ENCODE results near the gene ZNF428.
"Not testable (repeated sequence)": the region's sequence is repeated elsewhere in the genome, so short reads cannot be mapped to it uniquely, and the experiment has no call there.

The ZNF428 gene

DNA sequence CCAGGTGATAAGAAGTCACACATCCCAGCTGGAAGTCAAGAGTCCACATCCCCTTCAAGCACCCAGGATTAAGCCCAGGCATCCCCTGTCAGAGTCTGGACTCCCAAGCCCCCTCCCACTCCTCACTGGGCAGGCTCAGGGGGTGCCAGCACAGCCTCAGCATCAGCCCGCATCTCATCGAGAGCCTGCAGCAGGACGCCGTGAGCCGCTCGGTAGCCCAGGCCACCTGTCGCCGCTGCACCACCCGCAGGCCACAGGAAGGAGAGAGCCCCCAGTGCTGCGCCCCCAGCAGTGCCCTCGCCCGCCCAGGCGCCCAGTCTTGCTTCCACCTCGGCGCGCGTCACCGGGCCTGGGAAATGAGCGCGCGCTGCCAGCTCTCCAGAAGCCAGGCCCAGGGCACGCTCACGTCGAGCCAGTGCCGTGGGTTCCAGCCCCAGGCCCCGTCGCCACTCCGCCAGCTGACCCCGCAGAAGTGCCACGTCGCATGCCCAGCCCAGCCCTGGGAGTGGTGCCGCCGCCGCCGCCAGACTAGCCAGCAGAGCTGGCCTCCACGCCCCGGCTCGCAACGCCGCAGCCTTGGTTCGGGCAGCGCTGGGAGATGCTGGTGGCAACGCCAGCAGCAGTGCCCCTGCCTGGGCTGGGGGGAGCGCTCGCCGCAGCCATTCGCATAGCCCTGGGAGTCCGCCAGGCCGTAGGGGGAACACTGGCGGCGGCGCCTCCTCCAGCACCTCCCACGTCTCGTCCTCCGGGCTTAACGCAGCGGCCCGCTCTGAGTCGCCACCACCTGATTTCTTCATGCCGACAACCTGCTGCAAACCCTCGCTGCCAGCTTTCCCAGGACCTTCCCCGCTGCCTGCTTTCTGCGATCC lies 27.3 kb downstream of the ZNF428 start:
- DNase-seq, result no peak

DNA sequence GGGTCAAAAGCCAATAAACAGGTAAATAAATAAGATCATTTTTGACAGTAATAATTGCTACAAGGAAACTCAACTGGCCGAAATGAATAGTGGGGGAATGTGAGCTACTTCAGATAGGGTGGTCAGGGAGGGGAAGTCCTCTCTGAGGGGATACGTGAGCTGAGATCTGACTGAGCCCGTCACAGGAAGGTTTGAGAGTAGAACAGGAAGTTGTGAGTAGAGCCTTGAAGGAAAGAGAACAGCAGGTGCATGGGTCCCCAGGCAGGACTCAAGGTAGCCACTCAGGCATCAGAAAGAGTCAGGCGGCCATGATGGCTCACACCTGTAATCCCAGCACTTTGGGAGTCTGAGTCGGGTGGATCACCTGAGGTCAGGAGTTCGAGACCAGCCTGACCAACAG lies 29.8 kb downstream of the ZNF428 start:
- no peak for DNase-seq

DNA sequence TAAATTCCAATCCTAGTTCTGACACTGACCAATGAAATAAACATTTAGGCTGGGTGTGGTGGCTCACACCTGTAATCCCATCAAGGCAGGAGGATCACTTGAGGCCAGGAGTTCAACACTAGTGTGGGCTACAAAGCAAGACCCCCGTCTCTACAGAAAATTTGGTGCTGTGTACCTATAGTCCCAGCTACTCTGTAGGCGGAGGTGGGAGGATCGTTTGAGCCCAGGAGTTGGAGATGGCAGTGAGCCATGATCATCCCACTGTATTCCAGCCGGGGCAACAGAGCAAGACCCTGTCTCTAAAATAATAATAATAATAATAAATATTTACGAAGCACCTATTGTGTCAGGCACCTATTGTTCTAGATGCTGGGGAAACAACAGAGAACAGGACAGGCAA lies 30.2 kb downstream of the ZNF428 start:
- no peak for DNase-seq

DNA sequence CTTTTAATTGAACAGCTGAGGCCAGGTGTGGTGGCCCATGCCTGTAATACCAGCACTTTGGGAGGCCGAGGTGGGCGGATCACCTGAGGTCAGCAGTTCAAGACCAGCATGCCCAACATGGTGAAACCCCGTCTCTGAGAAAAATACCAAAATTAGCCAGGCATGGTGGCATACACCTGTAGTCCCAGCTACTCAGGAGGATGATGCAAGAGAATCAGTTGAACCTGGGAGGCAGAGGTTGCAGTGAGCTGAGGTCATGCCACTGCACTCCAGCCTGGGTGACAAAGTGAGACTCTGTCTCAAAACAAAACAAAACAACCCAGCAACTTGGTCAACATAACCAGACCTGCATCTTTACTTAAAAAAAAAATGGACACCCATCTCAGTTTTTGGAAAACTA lies 32.4 kb downstream of the ZNF428 start:
- DNase-seq, result not testable (repeated sequence)

DNA sequence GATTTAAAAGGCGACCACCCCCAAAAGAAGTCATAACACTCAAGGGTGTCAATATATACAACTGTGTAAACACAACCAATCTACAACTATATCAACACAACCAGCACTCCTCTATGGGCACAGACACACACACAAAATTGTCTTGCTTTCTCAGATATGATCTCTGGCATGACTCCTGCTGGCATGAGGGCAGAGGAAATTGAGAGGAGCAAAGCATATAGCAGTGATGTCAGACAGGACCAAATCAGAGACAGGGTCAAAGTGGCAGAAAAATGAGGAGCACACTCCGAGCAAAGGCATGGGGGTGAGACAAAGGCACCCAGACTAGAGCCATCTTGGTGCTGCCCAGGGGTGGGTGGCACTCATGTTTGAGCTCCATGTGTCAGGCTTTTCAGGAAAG lies 33.1 kb downstream of the ZNF428 start:
- DNase-seq, result no peak

DNA sequence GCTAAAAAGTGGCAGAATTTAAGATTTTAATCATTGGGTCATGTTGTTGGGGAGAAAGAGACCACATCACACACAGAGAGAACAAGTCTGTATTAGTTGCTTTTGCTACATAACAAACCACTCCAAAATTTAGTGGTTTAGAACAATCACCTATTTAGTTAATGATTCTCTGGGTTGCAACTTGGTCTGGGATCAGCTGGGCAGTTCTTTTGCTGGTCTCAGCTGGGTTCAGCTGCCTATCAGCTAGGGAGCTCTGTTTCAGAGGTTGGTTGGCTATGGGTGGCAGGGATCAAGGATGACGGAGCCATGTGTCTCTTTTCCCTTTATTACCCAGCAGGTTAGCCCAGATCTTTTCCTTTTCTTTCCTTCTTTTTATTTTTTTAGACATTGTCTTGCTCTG lies 34.9 kb downstream of the ZNF428 start:
- DNase-seq, result no peak

DNA sequence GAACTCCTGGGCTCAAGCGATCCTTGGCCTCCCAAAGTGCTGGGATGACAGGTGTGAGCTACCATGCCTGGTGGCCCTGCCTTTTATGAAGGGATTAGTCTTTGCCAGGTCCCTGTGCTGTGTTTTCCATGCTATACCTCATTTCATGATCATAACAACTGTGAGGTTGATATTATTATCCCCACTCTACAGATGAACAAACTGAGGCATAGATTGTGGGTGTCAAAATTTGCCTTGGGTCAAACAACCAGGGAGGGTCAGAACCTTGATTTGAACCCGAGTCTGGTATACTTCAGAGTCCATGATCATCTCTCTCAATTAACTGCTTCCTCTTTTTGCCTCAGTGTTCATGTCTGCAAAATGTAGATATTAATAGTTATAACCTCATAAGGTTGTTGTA lies 36.9 kb downstream of the ZNF428 start:
- DNase-seq, result no peak

DNA sequence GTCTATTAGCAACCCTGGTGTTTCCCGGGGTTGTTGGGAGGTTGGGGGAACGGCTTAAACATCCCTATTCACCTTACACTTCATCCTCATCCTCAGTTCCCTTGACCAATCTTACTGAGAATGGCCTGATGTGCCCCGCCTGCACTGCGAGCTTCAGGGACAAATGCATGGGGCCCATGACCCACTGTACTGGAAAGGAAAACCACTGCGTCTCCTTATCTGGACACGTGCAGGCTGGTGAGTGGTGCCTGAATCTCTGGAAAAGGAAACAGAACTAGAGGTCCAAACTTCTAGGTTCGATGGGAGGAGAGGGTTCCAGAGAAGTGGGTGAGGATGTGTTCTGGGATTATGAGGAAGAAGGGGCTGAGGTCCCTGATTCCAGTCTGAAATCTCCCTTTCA lies 38.0 kb downstream of the ZNF428 start:
- no peak for DNase-seq

DNA sequence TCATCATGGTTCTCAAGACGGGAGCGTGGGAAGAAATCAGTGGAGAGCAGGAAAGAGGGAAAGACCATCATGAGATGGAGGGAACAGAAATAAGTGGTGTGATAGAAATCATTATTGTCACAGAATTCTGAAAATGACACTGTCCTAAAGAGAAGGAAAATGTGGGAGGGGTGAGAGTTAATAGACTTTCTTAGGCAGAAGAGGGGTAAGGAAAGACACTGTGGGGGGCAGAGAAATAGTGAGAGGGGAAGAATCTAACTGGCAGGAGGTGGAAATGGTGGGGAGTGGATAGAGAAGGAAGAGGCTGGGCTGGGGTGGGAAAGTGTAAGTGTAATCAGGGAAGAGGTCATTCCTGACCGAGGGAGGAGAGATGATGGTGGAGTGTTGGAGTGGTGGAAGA lies 40.6 kb downstream of the ZNF428 start:
- no peak for DNase-seq

DNA sequence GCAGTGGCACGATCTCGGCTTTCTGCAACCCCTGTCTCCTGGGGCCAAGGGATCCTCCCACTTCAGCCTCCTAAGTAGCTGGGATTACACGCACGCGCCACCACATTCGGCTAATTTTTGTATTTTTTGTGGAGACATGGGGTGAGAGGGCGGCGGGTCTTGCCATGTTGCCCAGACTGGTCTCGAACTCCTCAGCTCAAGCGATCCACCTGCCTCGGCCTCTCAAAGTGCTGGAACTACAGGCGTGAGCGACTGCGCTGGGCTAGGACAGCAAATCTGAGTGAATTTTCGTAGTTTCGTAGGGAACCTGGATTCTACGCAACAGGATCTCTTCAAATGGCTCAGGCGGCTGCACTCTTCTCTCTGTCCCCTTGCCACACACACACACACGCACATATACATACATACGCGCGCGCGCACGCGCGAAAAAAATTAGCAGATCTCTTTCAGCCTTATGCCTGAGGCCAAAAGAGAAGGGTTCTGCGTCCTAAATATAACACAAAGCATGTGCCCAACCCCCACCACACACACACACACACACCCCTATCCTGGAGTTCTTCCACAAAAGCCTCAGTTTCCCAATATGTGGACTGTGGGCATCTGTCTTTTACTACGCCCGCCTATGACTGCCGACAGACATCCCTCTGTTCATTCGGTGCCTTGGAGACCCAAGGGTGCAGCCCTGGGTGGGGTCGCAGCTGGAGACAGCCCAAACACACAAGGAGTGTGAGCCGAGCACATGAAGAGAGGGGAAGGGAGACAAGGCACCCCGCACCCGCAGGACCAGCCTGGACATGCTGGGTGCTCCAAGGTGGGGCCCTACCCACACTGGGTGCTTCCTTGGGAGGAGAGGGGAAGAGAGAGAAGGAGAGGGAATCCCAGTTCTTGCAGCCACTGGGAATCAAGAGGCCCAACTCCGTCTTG lies 43.2 kb downstream of the ZNF428 start:
- peak; percentile 57 for DNase-seq

DNA sequence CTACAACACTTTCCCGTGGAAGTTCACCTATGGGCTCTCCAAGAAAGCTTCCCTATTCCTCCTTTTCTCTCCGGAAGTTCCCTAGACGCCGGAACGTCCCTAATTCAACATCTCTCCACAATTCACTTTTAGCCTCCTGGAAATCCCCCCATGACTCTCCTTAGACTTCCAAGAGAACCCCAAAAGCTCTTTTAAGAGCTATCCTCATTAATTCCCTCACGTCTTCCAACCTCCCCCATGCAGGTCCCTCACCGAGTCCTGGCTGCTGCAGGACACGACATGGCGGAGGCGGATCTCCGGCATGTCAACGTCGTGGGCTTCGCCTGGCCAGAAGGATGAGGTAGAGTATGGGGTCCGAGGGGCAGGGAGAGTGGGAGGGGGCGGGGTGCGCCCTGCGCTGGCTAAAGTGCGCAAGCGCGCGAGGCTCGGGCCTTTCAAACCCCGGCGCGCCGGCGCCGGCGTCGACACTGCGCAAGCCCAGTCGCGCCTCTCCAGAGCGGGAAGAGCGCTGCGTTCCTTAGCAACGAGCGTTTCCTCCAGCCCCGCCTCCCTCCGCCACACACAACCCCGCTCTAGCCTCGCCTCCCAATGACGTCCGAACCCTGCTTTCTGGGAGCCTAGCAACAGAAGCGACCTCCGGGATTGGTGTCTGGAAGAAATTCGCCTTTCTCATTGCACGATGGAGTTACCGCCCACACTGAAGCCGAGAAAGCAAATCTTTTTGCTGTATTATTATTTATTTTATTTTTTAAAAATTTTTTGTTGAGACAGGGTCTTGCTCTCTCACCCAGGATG lies 44.1 kb downstream of the ZNF428 start, which contains the start of the genes PINLYP and XRCC1:
PINLYP (plus strand) TSS at position 646 of the 795 bp plus-strand sequence. CDS start 1,391 bp downstream, outside the sequence.
XRCC1 (minus strand) TSS at position 372 of the 795 bp plus-strand sequence; CDS start at position 303, 69 bp downstream.
- peak; percentile 94 for DNase-seq

DNA sequence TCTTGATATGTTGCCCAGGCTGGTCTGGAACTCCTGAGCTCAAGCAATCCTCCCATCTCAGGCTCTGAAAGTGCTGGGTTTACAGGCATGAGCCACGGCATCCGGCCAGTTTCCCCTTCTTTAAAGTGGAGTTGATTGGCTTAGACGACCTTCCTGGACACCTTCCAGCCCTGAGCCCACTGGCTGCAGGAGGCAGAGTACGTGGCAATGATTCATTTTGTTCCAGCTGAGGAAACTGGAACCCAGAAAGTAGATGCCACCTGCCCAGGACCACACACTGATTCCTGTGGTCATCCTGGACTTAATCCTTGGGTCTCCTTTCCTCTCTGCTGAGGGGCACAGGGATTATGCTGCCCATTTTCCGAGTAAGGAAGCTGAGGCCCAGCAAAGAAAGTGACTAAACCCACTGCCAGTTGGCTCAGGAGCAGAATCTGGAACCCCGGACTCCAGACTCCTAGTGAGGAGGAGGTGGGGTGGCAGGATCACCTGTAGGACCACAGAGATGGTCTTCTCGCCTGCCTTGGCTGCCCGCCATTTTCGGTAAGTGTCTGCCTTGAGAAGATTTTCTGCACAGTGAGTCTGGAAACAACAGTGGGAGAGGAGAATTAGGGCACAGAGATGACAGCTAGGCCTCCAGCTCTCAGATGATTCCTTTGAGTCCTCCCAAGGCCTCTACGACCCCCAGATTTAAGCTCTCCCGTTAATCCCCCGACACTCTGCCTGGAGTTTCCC lies 44.8 kb downstream of the ZNF428 start:
- DNase-seq, result no peak

DNA sequence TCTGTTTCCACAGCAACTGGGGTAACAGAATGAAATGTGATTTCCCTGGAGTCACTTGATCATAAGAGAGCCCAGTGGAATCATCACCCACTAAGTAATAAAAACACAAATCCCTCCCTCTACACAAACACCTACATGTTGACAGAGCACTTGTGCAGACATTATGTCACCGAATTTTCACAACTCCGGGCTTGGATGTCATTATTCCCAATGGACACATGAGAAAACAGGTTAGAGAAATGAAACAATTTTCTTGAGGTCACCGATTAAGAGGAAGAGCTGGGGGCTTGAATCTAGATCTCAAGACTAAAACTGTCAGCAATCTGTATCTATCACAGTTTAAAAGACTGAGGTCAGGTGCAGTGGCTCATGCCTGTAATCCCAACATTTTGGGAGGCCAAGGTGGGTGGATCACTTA lies 47.2 kb downstream of the ZNF428 start:
- peak; percentile 22 for DNase-seq

DNA sequence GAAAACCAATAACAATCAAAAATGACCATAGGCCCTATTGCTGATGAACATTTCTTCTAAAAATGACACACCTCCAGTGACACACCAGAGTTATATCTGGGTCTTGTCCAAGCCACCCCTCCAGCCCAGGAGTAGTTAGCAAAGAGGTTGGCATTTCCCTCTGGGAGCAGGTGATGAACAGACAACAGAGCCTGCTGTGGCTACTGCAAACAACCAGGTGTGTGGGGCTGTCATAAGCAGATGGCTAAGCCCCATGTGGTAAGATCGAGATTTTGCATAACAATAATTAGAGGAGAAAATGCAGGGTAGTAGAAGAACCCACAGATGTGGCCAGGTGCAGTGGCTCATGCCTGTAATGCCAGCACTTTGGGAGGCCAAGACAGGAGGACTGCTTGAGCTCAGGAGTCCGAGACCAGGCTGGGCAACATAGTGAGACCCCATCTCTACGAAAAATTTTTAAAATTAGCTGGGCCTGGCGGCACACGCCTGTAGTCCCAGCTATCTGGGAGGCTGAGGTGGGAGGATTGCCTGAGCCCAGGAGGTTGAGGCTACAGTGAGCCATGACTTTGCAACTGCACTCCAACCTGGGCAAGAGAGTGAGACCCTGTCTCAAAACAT lies 49.1 kb downstream of the ZNF428 start:
- DNase-seq, result peak; percentile 16

DNA sequence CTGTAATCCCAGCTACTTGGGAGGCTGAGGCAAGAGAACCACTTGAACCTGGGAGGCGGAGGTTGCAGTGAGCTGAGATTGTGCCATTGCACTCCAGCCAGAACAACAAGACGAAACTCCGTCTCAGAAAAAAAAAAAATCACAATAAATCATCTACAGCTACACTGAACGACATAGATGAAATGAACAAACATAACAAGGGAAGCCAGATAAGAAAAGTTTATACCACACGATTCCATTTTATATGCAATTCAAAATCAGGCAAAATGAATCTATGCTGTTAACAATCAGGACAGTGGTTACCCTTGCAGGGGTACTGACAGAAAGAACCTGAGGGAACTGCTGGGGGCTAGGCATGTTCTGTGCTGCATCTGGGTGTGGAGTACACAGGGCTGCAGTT lies 49.8 kb downstream of the ZNF428 start:
- DNase-seq, result no peak

DNA sequence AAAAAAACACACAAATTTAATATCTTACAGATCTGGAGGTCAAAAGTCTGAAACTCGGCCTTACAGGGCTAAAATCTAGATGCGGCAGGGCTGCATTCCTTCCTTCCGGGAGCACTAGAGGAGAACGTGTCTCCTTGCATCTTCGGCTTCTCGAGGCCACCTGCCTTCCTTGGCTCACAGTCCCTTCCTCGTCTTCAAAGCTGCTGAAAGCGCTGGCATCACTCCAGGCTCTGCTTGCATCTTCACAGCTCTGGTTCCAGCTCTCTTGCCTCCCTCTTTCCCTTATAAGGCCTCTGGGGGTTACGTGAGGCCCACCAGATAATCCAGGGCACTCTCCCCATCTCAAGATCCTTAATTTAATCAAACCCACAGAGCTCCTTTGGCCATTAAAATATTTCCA lies 54.6 kb downstream of the ZNF428 start:
- no peak for DNase-seq

DNA sequence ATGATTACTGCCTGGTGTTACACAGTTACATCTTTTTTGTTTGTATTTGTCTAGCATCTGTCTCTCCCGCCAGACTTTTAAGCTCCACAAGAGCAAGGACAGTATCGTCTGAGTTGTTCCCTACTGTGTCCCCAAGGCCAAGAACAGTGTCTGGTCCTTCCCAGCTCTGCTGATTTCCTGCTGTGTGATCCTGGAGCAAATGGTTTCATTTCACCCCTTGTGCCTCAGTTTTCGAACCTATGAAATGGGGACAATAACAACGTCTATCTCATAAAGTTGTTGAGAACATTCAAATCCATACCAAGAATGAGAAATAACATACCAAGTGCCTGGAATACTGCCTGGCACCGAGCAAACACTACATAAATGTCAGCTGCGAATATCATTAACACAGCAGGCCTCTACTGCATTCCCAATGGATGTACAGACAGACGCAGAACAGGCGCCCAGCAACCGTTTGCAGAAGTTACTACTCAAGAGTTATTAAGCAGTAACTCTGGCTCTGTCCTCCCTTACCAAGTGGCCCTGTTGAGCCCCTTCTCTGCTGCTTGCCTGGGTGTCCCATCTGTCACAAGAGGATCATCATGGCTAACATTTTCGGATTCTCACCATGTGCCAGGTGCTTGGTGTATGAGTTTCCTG lies 55.5 kb downstream of the ZNF428 start:
- no peak for DNase-seq

DNA sequence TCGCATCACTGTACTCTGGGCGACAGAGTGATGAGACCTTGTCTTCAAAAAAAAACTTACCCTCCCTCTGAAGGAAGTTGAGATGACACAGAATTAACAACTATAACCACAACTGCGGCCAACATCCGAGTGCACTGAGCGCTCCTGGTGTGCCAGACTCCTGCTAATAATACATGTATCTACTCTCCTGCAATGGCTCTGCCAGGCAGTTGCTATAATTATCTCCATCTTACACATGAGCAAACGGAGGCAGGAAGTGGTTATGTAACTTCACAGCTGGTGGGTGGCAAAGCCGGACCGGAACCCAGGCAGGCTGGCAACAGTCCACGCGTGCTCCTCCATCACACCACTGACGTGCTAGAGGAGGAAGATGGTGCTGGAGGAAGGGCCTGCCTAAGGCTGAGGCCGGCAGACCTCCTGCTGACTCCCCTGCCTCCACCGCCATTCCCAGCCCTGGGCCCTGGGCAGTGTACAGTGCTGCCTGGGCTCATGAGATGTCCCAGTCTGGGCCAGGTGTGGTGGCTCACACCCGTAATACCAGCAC lies 56.7 kb downstream of the ZNF428 start:
- DNase-seq, result no peak

DNA sequence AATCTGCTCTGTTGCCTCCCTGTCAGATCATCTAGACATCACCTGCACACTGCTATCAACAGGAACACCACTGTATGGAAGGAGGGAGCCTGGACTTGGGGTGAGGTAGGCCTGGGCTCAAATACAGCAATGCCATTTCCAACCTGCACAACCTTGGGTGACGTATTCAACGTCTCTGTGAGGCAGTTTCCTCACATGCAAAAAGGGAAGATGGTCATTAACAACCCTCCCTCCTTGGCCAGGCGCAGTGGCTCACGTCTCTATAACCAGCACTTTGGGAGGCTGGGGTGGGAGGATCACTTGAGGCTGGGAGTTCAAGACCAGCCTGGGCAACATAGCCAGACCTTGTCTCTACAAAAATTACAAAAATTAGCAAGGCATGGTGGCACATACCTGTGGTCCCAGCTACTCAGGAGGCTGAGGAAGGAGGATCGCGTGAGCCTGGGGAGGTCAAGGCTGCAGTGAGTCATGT lies 57.2 kb downstream of the ZNF428 start:
- no peak for DNase-seq

DNA sequence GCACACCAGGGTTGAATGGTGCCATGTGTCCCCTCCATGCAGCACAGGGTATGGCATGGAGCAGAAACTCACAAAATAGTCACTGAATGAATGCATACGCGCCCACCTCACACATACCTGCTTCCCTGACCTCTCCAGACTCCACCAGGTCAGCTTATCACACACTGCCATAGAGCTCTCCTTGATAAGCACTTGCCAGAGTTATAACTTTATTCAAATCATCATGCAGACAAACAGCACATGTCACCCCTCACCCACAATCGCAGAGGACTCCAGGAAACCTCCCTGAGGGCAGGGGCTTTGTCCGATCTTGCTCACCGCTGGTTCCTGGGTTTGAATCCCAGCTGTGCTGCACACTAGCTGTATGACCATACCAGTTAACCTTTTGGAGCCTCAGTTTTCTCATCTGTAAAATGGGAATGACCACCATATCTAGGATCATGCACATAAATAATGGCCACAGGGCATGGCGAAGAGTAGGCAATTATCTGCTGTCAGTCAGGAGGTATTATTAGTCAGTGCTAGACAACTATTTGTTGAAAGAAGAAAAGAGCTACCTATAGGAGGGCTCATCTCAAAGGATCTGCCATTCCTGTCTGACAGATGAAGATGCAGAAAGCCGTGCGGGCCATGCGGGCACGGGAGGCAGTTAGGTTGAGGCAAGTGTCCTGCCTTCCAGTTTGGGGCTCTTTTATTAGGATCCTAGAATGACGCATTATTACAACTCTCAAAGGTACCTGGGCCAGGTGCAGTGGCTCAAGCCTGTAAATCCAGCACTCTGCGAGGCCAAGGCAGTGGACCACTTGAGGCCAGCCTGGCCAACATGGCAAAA lies 58.1 kb downstream of the ZNF428 start:
- no peak for DNase-seq
